Peyer's patch (tissue), 4 donors: ENCODE measurements around the gene AP2A1.

Experiments
- CTCF ChIP-seq, 6 experiments: fragments of 450-650 bp in 4 of 6; fragments of 200-600 bp in 2 of 6; sonication (generic) in 1 of 6; IDR thresholded peaks; one replicate each; pipeline ENCODE4 v1.5.1; 2017 to 2019; ENCODE audit warnings: antibody characterized with exemption in 6 of 6, mild to moderate bottlenecking in 3 of 6, moderate library complexity in 1 of 6
- POLR2A ChIP-seq, 2 donors: fragments of 450-650 bp; IDR thresholded peaks; one replicate each; pipeline ENCODE4 v1.5.1; 2017; ENCODE audit warnings: antibody characterized with exemption in 2 of 2, mild to moderate bottlenecking in 2 of 2, moderate library complexity in 2 of 2

- TF ChIP-seq CTCF (IDR thresholded peaks at IDR 0.05) (no peak), POLR2A (IDR thresholded peaks at IDR 0.05) (no peak)
Observed at GRCh38 chr19:49790866-49791265, 24.1 kb downstream of the AP2A1 start.
